ENCODE results near the gene CMTM7. TPM values are rescaled to one million over a fixed set of nuclear protein-coding genes. Genes with fewer than 3 reads are reported as not detected.

CMTM7 gene
- total and polyA plus RNA-seq, 2 of the 8 experiments (the other 6 are each of a cell fraction or from before 2014, with no cell fraction given) = 33.3 to 65.8 TPM

GRCh38 chr3:32482693-32483092 is 91.0 kb downstream of the CMTM7 start (continued):
- no peak for TF ChIP-seq SIX5 (IDR thresholded peaks at IDR 0.05; ENCODE audit: low read depth, low read length)
- no peak for TF ChIP-seq TCF12 (IDR thresholded peaks at IDR 0.05; ENCODE audit: low read depth, low read length)
- TF ChIP-seq CBX5 (IDR thresholded peaks at IDR 0.05; ENCODE audit: low read depth, low read length) = no peak
- TF ChIP-seq KDM4A (IDR thresholded peaks at IDR 0.05; ENCODE audit: low read depth, low read length, severe bottlenecking) = no peak
- no peak for TF ChIP-seq SP1 (IDR thresholded peaks at IDR 0.05; ENCODE audit: low read depth, low read length)
- no peak for TF ChIP-seq JUND (IDR thresholded peaks at IDR 0.05; ENCODE audit: low read length)
- no peak for TF ChIP-seq ATF3 (IDR thresholded peaks at IDR 0.05; ENCODE audit: insufficient read depth, low read depth, low read length)
